Tibial artery (tissue), 4 donors: ENCODE results near the gene WDR7.

Experiments used
- DNase-seq, 2 donors: peaks; one replicate each; pipeline ENCODE4 v3.0.0-alpha.2; 2019
- H3K27ac ChIP-seq, 2 donors: fragments of 200-600 bp; sonication (generic) in 1 of 2; 1 replicate in 1 of 2; 2 replicates in 1 of 2; pipeline ENCODE4 v1.5.1; 2018 to 2019; ENCODE audit warnings: mild to moderate bottlenecking in 1 of 2
- H3K27me3 ChIP-seq, 2 donors: fragments of 200-600 bp; sonication (generic) in 1 of 2; one replicate each; pipeline versions ENCODE4 v1.5.1 to v1.6.0; 2016 to 2019
- H3K36me3 ChIP-seq, 3 donors: fragments of 200-600 bp; sonication (generic) in 2 of 3; one replicate each; pipeline ENCODE4 v1.5.1; 2016 to 2019; ENCODE audit warnings: mild to moderate bottlenecking in 2 of 3
- H3K4me1 ChIP-seq, 4 donors: fragments of 200-600 bp; sonication (generic) in 2 of 4; 1 replicate in 3 of 4; 2 replicates in 1 of 4; pipeline ENCODE4 v1.5.1; 2016 to 2019
- H3K4me3 ChIP-seq, 2 donors: fragments of 200-600 bp; sonication (generic) in 1 of 2; 1 replicate in 1 of 2; 2 replicates in 1 of 2; pipeline ENCODE4 v1.5.1; 2018 to 2019; ENCODE audit warnings: mild to moderate bottlenecking in 2 of 2
- H3K9me3 ChIP-seq, 3 donors: fragments of 200-600 bp; sonication (generic) in 1 of 3; one replicate each; pipeline ENCODE4 v1.5.1; 2016 to 2019
- CTCF ChIP-seq, 2 experiments: fragments of 200-600 bp in 1 of 2; fragments of 450-650 bp in 1 of 2; IDR thresholded peaks; one replicate each; pipeline ENCODE4 v1.5.1; 2017 to 2019; ENCODE audit warnings: antibody characterized with exemption in 2 of 2, mild to moderate bottlenecking in 1 of 2, moderate library complexity in 1 of 2
- intact Hi-C: fragments of 100-400 bp; cut with DNase I; formaldehyde crosslinking; loops from one replicate; pipeline ENCODE4 v1.15.0; 2023; ENCODE audit warnings: low total_unique reads

Gene WDR7

GRCh38 chr18:56878711-56879110, 227.6 kb downstream of the WDR7 start:
- Histone ChIP-seq H3K4me3 (no peak overlapping the region), H3K9me3 (no peaks in the 10 kb centered on the region), H3K4me1 (no peaks in the 10 kb centered on the region), H3K27ac (no peak overlapping the region), H3K27me3 (no peaks in the 10 kb centered on the region), H3K36me3 (no peaks in the 10 kb centered on the region)
- DNase-seq, result no peak
- intact Hi-C loops, result no loop called here
- no peak for TF ChIP-seq CTCF (IDR thresholded peaks at IDR 0.05)

DNA sequence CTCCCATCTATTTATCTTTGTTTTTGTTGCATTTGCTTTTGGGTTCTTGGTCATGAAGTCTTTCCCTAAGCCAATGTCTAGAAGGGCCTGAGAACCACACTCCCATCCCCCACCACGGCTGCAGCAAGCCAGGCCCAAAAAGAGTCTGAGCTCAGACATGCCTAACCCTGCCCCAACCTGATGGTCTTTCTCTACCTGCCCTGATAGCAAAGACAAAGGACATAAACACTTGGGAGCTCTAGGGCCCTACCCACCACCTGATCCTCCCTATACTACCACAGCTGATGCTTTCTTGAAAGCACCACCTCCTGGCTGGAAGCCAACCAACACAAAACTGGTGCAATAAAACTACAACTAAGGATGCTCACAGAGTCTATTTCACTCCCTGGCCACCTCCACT, 233.4 kb downstream of the WDR7 start:
- intact Hi-C loops, result no loop called here
- no peak overlapping the region for H3K27ac ChIP-seq
- H3K27me3 ChIP-seq, result no peaks in the 10 kb centered on the region
- no peak for DNase-seq
- H3K9me3 ChIP-seq, result no peaks in the 10 kb centered on the region
- no peak overlapping the region for H3K4me3 ChIP-seq
- TF ChIP-seq CTCF (IDR thresholded peaks at IDR 0.05), result no peak
- H3K4me1 ChIP-seq, result peaks cover 0 to 2% (median 0%) of the 10 kb centered on the region in 4 donors
- H3K36me3 ChIP-seq, result no peaks in the 10 kb centered on the region

DNA sequence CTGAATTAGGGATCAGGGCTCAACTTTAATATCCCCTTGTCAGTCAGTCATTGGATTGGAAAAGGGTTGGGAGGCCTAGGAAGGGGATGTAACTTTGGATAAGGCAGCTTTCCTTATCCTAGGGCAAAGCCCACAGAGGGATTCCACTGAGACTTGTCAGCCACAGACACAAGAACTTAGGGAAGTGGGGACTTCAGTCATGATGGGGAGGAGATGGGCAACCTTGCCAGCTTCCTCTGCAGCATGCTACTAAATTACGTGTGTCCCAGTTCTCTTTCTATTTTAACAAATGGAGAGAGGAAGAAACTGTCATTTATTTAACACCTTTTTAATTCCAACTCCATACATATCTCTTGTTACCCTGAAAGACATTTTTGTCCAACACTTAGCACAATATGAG, 237.8 kb downstream of the WDR7 start:
- Histone ChIP-seq H3K4me3 (no peak overlapping the region), H3K27me3 (no peaks in the 10 kb centered on the region), H3K27ac (no peak overlapping the region), H3K36me3 (no peaks in the 10 kb centered on the region), H3K9me3 (no peaks in the 10 kb centered on the region), H3K4me1 (peaks cover 0 to 17% (median 0%) of the 10 kb centered on the region in 4 donors)
- no peak for TF ChIP-seq CTCF (IDR thresholded peaks at IDR 0.05)
- intact Hi-C loops, result no loop called here
- no peak for DNase-seq

GRCh38 chr18:56889621-56890020, 238.5 kb downstream of the WDR7 start:
- no peak overlapping the region for H3K27ac ChIP-seq

GRCh38 chr18:56890632-56891031, 239.5 kb downstream of the WDR7 start:
- no peak for TF ChIP-seq CTCF (IDR thresholded peaks at IDR 0.05)
- no peaks in the 10 kb centered on the region for H3K27me3 ChIP-seq
- intact Hi-C loops, result no loop called here
- no peak overlapping the region for H3K27ac ChIP-seq
- H3K4me3 ChIP-seq, result no peak overlapping the region
- peaks cover 0 to 17% (median 0%) of the 10 kb centered on the region in 4 donors for H3K4me1 ChIP-seq
- no peaks in the 10 kb centered on the region for H3K36me3 ChIP-seq
- no peaks in the 10 kb centered on the region for H3K9me3 ChIP-seq
- no peak for DNase-seq

More at GRCh38 chr18:56889621-56890020, 238.5 kb downstream of the WDR7 start:
- no peak for TF ChIP-seq CTCF (IDR thresholded peaks at IDR 0.05)
- intact Hi-C loops, result no loop called here
- no peak for DNase-seq
- Histone ChIP-seq H3K27me3 (no peaks in the 10 kb centered on the region), H3K9me3 (no peaks in the 10 kb centered on the region), H3K4me1 (peaks cover 0 to 17% (median 0%) of the 10 kb centered on the region in 4 donors), H3K4me3 (no peak overlapping the region), H3K36me3 (no peaks in the 10 kb centered on the region)

GRCh38 chr18:56891116-56891515, 240.0 kb downstream of the WDR7 start:
- peaks cover 0 to 17% (median 0%) of the 10 kb centered on the region in 4 donors for H3K4me1 ChIP-seq
- no peak for TF ChIP-seq CTCF (IDR thresholded peaks at IDR 0.05)
- no peaks in the 10 kb centered on the region for H3K27me3 ChIP-seq
- H3K4me3 ChIP-seq, result no peak overlapping the region
- intact Hi-C loops, result no loop called here
- no peaks in the 10 kb centered on the region for H3K9me3 ChIP-seq
- no peak overlapping the region for H3K27ac ChIP-seq
- no peak for DNase-seq
- no peaks in the 10 kb centered on the region for H3K36me3 ChIP-seq
